ENCODE results near the gene CALN1.

The CALN1 gene

GRCh38 chr7:72170475-72170874 is 241.7 kb downstream of the CALN1 start:
- no peak for DNase-seq

GRCh38 chr7:72163271-72163670 is 248.9 kb downstream of the CALN1 start:
- DNase-seq = no peak

- no peak for DNase-seq
These were observed 250.6 kb downstream of the CALN1 start for GRCh38 chr7:72161534-72161933.

DNA sequence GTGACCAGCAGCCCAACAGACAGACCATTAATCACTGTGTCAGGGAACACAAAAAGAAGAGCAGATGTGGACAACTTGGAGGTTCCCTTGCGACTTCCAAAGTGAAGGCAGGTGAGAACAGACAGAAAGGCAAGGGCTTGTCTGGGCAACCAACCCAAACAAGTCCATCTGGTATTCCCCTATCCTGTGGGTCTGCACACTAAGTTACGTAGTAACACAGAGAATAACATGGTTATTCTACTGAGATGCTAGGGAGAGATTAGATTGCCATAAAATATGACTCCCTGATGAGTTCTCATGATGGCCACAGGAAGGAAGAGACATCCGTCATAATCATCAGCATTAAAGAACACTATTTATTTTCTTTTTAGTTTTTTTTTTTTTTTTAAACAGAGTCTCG is 252.2 kb downstream of the CALN1 start:
- no peak for DNase-seq

DNA sequence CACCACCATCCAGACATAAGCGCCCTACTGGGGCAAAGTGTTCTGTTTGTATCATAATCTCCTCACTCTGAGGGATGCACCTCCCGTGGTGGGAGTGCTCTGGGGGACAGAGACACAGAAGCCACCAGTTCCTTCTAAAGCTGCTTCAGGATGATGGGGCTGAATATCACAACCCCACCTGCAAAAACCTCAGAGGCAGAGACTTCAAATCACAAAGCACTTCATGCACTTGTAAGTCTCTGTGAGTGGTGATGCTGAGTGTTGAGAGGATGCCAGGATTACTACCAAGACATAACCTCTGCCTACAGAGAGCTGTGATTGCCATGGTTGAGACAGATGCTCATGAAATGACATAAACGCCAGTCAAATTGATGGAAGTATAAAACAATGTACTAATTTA is 255.5 kb downstream of the CALN1 start:
- DNase-seq = no peak

GRCh38 chr7:72153132-72153512 is 259.0 kb downstream of the CALN1 start:
- no peak for DNase-seq

GRCh38 chr7:72152161-72153131 is 259.7 kb downstream of the CALN1 start:
- DNase-seq = no peak

- no peak for DNase-seq
These were observed 271.6 kb downstream of the CALN1 start for GRCh38 chr7:72140566-72140965.

DNA sequence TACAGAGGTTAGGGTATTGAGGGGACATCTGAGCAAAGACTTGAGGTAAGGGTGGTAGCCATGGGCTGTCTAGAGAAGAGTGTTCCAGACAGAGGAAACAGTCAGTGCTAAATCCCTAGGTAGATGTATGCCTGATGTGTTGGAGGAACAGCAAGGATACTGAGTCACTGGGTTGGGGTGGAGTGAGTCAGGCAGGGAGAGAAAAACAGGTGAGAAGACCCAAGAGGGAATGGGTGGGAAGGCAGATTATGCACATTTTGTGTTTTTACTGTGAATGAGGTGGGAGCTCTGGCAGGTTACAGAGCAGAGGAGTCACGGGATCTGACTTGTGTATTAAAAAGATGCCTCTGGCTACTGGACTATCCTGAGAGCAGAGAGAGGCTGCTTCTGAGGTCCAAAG is 285.0 kb downstream of the CALN1 start:
- DNase-seq = no peak

DNA sequence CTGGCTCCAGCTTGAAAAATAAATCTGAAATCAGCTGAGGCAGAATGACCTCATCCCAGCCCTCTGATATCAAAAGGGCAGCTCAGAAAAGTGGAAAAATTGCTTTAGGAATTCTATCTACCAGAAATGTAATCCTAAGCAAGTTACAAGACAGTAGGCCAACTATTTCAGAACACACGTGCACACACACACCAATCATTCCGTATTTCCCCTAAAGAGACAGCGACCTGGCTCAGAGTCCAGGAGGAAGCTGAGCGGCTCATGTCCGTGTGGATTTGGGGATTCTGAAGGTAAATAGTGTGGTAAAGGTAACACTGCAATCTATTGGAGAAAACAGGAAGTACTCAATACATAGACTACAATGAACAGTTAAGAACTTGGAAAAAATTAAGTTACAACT is 288.2 kb downstream of the CALN1 start:
- DNase-seq = no peak

DNA sequence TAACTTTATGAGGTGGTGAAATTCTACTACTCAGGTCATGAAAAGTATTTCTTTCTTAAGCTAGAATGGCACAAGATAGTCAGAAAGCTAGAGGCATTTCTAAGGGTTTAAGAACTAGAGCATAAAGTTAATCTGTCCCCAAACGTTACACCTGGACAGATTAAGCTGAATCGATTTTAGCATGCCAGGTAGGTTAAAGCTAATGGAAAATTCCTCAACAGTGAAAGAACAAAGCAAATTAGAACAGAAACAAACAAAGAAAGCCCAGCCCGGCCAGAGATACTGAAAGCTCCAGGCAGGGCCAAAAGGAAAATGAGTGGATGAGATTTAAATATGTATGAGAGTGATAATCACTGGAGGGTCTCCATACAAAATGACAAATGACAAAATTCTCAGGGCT is 293.8 kb downstream of the CALN1 start:
- no peak for DNase-seq

DNA sequence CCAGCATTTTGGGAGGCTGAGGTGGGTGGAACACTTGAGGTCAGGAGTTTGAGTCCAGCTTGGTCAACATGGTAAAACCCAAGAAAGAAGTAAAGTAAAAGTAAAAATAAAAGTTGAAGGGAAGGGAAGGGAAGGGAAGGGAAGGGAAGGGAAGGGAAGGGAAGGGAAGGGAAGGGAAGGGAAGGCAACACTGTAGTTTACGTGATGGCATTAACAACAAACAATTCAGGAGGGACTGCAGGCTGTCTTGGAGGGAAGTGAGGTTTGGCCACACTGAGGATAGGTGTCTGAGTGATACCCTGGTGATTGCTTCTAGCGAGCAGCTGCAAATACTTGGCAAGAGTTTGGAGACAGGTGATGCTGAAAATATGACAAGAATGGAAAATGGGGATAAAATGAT is 298.0 kb downstream of the CALN1 start:
- DNase-seq = no peak

GRCh38 chr7:72112992-72113391 is 299.1 kb downstream of the CALN1 start:
- no peak for DNase-seq

GRCh38 chr7:72112530-72112929 is 299.6 kb downstream of the CALN1 start:
- DNase-seq = no peak

GRCh38 chr7:72111086-72111485 is 301.1 kb downstream of the CALN1 start:
- no peak for DNase-seq

- DNase-seq = no peak
These were observed 302.6 kb downstream of the CALN1 start for GRCh38 chr7:72109566-72109965.

DNA sequence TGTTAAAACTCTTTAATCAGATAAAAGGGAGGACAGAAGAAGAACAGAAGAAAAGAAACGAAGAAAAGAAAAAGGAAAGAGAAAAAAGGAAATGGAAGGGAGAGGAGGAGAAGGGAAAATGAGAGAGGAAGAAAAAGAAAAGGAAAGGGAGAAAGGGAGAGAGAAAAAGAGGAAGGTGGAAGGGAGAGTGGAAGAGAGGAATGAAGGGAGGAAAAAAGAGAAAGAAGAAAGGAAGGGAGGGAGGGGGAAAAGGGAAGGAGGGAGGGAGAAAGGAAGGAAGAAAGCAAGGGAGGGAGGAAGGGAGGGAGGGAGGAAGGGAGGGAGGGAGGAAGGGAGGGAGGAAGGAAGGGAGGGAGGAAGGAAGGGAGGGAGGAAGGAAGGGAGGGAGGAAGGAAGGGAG is 305.7 kb downstream of the CALN1 start:
- no peak for DNase-seq

- no peak for DNase-seq
These were observed 310.7 kb downstream of the CALN1 start for GRCh38 chr7:72101444-72101843.

GRCh38 chr7:72099784-72100183 is 312.4 kb downstream of the CALN1 start:
- no peak for DNase-seq

DNA sequence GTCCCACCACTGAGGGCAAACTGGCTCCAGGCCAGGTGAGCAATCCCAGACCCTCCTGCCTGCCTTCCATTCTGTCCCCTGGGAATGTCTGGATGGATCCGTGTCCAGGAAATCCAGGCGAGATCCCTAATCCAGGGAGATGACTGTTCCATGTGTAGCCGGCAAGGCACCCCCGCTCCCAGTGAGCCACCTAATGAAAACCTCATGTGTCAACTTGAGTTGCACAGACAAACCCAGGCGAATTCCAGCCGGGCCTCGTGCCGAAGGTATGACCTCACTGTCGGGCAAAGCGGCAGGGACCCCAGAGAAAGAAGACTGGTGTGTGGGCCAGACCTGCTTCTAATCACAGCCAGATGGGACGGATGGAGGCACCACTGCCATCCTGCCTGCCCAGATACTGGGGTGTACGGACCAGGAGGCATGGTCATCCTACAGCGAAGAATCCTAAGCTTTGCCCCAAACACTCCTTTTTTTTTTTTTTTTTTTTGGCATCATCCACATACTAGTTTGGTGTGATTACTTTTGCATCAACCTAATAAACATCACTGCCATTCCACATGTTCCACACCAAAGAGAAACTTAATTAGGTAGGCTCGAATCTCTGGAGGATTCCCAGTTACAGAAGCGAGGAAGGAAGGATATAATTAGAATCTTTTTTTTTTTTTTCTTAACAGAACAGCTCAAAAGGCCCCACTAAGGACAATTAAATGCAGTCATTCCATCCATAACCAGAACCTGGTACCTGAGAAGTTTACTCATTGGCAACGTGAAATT is 313.1 kb downstream of the CALN1 start:
- DNase-seq = no peak

DNA sequence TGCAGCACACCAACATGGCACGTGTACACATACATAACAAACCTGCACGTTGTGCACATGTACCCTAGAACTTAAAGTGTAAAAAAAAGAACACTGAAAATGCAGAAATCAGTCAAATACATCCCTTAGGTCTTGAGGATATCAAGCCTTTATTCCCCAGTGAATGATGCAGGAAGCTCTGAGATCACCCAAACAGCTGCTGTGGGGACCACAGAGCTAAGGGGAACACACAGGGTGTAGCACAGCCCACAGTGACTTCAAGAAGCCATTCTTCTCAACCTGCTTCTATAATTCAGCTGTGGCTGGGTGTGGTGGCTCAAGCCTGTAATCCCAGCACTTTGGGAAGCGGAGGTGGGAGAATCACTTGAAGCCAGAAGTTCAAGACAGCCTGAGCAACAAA is 314.9 kb downstream of the CALN1 start:
- no peak for DNase-seq

DNA sequence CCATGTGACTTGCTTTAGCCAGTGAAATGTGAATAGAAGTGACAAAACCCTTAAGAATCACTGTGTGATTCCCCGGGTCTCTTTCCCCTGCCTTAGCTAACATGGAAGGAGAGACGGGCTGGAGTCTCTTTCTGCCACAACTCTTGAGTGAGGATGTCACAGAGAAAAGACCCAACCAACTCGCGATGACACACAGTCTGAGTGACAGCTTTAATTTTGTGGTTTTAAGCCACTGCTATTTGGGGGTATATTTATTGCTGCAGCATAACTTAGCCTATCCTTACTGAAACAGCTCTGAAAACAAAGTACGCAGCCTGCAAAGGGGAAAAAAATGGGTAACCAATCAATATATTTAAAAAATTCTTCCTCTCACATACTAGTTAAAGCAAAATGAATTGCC is 319.4 kb downstream of the CALN1 start:
- no peak for DNase-seq

- no peak for DNase-seq
These were observed 324.2 kb downstream of the CALN1 start for GRCh38 chr7:72087926-72088325.

DNA sequence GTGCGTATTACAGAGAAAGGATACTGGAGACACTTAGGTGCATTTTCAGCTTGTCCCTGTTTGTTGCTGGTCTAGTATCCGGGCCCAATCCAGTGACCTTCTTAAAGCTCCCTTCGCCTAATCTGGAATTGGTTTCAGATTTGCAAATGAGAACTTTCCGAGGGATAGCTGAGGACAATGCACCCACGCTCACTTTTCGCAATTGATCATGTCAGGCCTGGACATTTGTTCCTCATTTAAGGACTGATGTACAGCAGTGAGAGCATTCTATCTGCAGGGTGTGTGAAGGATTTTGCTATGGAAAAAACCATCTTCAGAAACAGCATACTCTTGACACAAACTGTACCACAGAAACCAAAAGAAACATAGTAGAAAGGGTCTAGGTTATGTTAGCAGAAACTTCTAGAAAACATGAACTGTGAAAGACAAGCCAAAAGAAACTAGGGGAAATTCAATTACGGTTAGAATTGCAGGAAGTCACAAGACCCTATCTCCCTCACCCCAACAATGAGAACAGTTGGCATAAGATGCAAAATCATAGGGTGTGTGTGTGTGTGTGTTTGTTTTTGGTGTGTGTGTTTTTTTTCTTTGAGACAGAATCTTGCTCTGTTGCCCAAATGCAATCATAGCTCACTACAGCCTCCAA is 331.1 kb downstream of the CALN1 start:
- DNase-seq = no peak

Measured in kidney glomerular epithelial cell (primary cell).